ENCODE measurements around the gene PPARG. TPM values are rescaled to one million over a fixed set of nuclear protein-coding genes. Genes with fewer than 3 reads are reported as not detected.

PPARG gene
- polyA plus RNA-seq, 1 donor (not counting 4 experiments of a cell fraction or from before 2014, with no cell fraction given) = 3.1 TPM

GRCh38 chr3:12325586-12326515 lies 37.0 kb downstream of the PPARG start:
- Histone ChIP-seq H3K9me3 (ENCODE audit: control insufficient read depth, low read depth, low read length) (no peaks in the 10 kb centered on the region), H3K36me3 (ENCODE audit: control insufficient read depth in 2 of 2, extremely low read depth in 1 of 2, insufficient read depth in 2 of 2, low read length in 2 of 2) (no peaks in the 10 kb centered on the region), H3K4me1 (ENCODE audit: control insufficient read depth, extremely low read depth, insufficient read depth, low read length) (peaks cover 2% of the 10 kb centered on the region), H3K27ac (ENCODE audit: control insufficient read depth, insufficient read depth, low read length) (no peak overlapping the region), H2AFZ (ENCODE audit: control insufficient read depth, low read length) (no peak overlapping the region), H3K9ac (ENCODE audit: control insufficient read depth, extremely low read depth, insufficient read depth, low read length) (no peak overlapping the region), H3K4me3 (ENCODE audit: control insufficient read depth in 2 of 3, extremely low read depth in 1 of 3, insufficient read depth in 2 of 3, low read depth in 1 of 3, low read length in 3 of 3) (no peak overlapping the region), H3K79me2 (ENCODE audit: control insufficient read depth, insufficient read depth, low read length) (no peaks in the 10 kb centered on the region), H3K4me2 (ENCODE audit: control insufficient read depth, extremely low read depth, insufficient read depth, low read depth, low read length) (no peak overlapping the region), H3K9me1 (ENCODE audit: control insufficient read depth, extremely low read depth, insufficient read depth, low read length) (no peaks in the 10 kb centered on the region), H3K27me3 (ENCODE audit: control insufficient read depth, extremely low read depth, insufficient read depth, low read length) (no peaks in the 10 kb centered on the region), H4K20me1 (ENCODE audit: control insufficient read depth, extremely low read depth, insufficient read depth, low read length) (no peaks in the 10 kb centered on the region)
- dilution Hi-C loops (cut with MboI; ENCODE audit: extremely low pct_ligation_motif_present, low sequenced_read_pairs) = no loop called here
- DNase-seq (ENCODE audit: low read depth, low spot score) (no peak), FAIRE-seq (no peak)
- TF ChIP-seq CTCF (optimal IDR thresholded peaks at IDR 0.05 in 1 of 3, IDR thresholded peaks at IDR 0.05 in 1 of 3, conservative IDR thresholded peaks at IDR 0.05 in 1 of 3; ENCODE audit: extremely low read depth in 1 of 3, insufficient read depth in 2 of 3, low read length in 3 of 3) = no peak
- TF ChIP-seq EZH2 (IDR thresholded peaks at IDR 0.05; ENCODE audit: low read length) = no peak

DNA sequence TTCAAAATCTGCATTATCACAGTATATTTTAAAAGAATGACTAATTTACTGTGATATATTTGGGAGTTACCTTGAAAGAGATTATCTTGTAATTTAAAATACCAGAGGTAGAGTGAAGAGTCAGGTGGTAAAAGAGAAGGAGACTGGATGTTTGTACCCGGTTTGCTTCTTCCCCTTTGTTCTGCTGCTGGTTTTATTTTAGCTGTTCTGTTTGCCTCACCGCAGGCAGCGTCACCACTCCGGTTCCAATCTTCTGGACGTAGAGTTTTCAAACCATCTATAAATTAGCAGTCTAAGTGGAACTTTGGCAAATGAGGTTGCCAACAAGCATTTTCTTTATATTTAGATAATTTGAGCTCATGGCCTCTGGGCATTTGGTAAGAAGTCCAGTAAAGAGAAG lies 38.2 kb downstream of the PPARG start:
- no peaks in the 10 kb centered on the region for H3K36me3 ChIP-seq (ENCODE audit: control insufficient read depth in 2 of 2, extremely low read depth in 1 of 2, insufficient read depth in 2 of 2, low read length in 2 of 2)
- FAIRE-seq (no peak), DNase-seq (ENCODE audit: low read depth, low spot score) (no peak)
- H3K4me1 ChIP-seq (ENCODE audit: control insufficient read depth, extremely low read depth, insufficient read depth, low read length) = peaks cover 2% of the 10 kb centered on the region
- H3K9ac ChIP-seq (ENCODE audit: control insufficient read depth, extremely low read depth, insufficient read depth, low read length) = no peak overlapping the region
- H3K4me2 ChIP-seq (ENCODE audit: control insufficient read depth, extremely low read depth, insufficient read depth, low read depth, low read length) = no peak overlapping the region
- no peak overlapping the region for H2AFZ ChIP-seq (ENCODE audit: control insufficient read depth, low read length)
- no peak overlapping the region for H3K27ac ChIP-seq (ENCODE audit: control insufficient read depth, insufficient read depth, low read length)
- no peaks in the 10 kb centered on the region for H3K9me1 ChIP-seq (ENCODE audit: control insufficient read depth, extremely low read depth, insufficient read depth, low read length)
- no peaks in the 10 kb centered on the region for H4K20me1 ChIP-seq (ENCODE audit: control insufficient read depth, extremely low read depth, insufficient read depth, low read length)
- H3K4me3 ChIP-seq (ENCODE audit: control insufficient read depth in 2 of 3, extremely low read depth in 1 of 3, insufficient read depth in 2 of 3, low read depth in 1 of 3, low read length in 3 of 3) = no peak overlapping the region
- no peaks in the 10 kb centered on the region for H3K27me3 ChIP-seq (ENCODE audit: control insufficient read depth, extremely low read depth, insufficient read depth, low read length)
- TF ChIP-seq CTCF (optimal IDR thresholded peaks at IDR 0.05 in 1 of 3, IDR thresholded peaks at IDR 0.05 in 1 of 3, conservative IDR thresholded peaks at IDR 0.05 in 1 of 3; ENCODE audit: extremely low read depth in 1 of 3, insufficient read depth in 2 of 3, low read length in 3 of 3) (no peak), EZH2 (IDR thresholded peaks at IDR 0.05; ENCODE audit: low read length) (no peak)
- dilution Hi-C loops (cut with MboI; ENCODE audit: extremely low pct_ligation_motif_present, low sequenced_read_pairs) = no loop called here
- H3K9me3 ChIP-seq (ENCODE audit: control insufficient read depth, low read depth, low read length) = no peaks in the 10 kb centered on the region
- H3K79me2 ChIP-seq (ENCODE audit: control insufficient read depth, insufficient read depth, low read length) = no peaks in the 10 kb centered on the region
